Keratinocyte (primary cell): ENCODE results near the gene PTPRD. TPM values are rescaled to one million over a fixed set of nuclear protein-coding genes. Genes with fewer than 3 reads are reported as not detected.

Experiments
- DNase-seq: peaks from one replicate; pipeline ENCODE4 v3.0.0-alpha.2; 2011; ENCODE audit warnings: low read depth, missing footprints, low spot score
- FAIRE-seq: peaks from 2 replicates; lab custom pipeline; 2011; peaks lifted over from hg19 to GRCh38; lab: Jason Lieb, UNC
- H2AFZ ChIP-seq: 2 replicates; pipeline ENCODE4 v1.6.0; 2012; ENCODE audit warnings: low read length, control low read depth, inconsistent platforms; ENCODE audit not compliant: control insufficient read depth
- H3K27ac ChIP-seq: 2 replicates; pipeline ENCODE4 v1.5.1; 2011; ENCODE audit warnings: low read length; ENCODE audit not compliant: control insufficient read depth, insufficient read depth
- H3K27me3 ChIP-seq: 3 replicates; pipeline ENCODE4 v1.6.0; 2011; ENCODE audit warnings: low read length; ENCODE audit not compliant: control insufficient read depth, insufficient read depth; ENCODE audit errors: extremely low read depth
- H3K36me3 ChIP-seq, 2 experiments: 2 replicates in 1 of 2; 3 replicates in 1 of 2; pipeline ENCODE4 v1.5.1; 2011; ENCODE audit warnings: low read length in 2 of 2, mild to moderate bottlenecking in 1 of 2; ENCODE audit not compliant: control insufficient read depth in 2 of 2, insufficient read depth in 2 of 2; ENCODE audit errors: extremely low read depth in 1 of 2
- H3K4me1 ChIP-seq: 3 replicates; pipeline ENCODE4 v1.5.1; 2011; ENCODE audit warnings: low read length; ENCODE audit not compliant: control insufficient read depth, insufficient read depth; ENCODE audit errors: extremely low read depth
- H3K4me2 ChIP-seq: 3 replicates; pipeline ENCODE4 v1.6.0; 2011; ENCODE audit warnings: low read depth, low read length; ENCODE audit not compliant: control insufficient read depth, insufficient read depth; ENCODE audit errors: extremely low read depth
- H3K4me3 ChIP-seq, 3 experiments: fragments of 200-600 bp in 1 of 3; sonication (generic) in 1 of 3; 2 replicates in 2 of 3; 3 replicates in 1 of 3; pipeline ENCODE4 v1.5.1; 2011 to 2016; ENCODE audit warnings: low read length in 3 of 3, mild to moderate bottlenecking in 3 of 3, control low read depth in 2 of 3, inconsistent platforms in 1 of 3, low read depth in 1 of 3, mixed read lengths in 1 of 3, mixed run types in 1 of 3, moderate library complexity in 1 of 3; ENCODE audit not compliant: control insufficient read depth in 2 of 3, insufficient read depth in 2 of 3; ENCODE audit errors: extremely low read depth in 1 of 3
- H3K79me2 ChIP-seq: 2 replicates; pipeline ENCODE4 v1.6.0; 2012; ENCODE audit warnings: low read length; ENCODE audit not compliant: control insufficient read depth, insufficient read depth
- H3K9ac ChIP-seq: 3 replicates; pipeline ENCODE4 v1.6.0; 2011; ENCODE audit warnings: low read length; ENCODE audit not compliant: control insufficient read depth, insufficient read depth; ENCODE audit errors: extremely low read depth
- H3K9me1 ChIP-seq: 3 replicates; pipeline ENCODE4 v1.6.0; 2011; ENCODE audit warnings: low read length; ENCODE audit not compliant: control insufficient read depth, insufficient read depth; ENCODE audit errors: extremely low read depth
- H3K9me3 ChIP-seq: 2 replicates; pipeline ENCODE4 v1.5.1; 2012; ENCODE audit warnings: low read depth, low read length; ENCODE audit not compliant: control insufficient read depth
- H4K20me1 ChIP-seq: 3 replicates; pipeline ENCODE4 v1.6.0; 2011; ENCODE audit warnings: low read length; ENCODE audit not compliant: control insufficient read depth, insufficient read depth; ENCODE audit errors: extremely low read depth
- EZH2 ChIP-seq: IDR thresholded peaks from one replicate; pipeline ENCODE4 v1.6.1; 2012; ENCODE audit warnings: inconsistent platforms, mild to moderate bottlenecking, low read length, moderate library complexity
- dilution Hi-C: fragments of 300-500 bp; cut with MboI; formaldehyde crosslinking; loops from one replicate; pipeline ENCODE4 v1.7.0; 2020; ENCODE audit warnings: low sequenced_read_pairs; ENCODE audit not compliant: extremely low pct_ligation_motif_present
- polyA plus RNA-seq, 5 experiments: library from polyadenylated mRNA; depleted of rRNA in 3 of 5; stranded (reverse) in 3 of 5; stranded (forward) in 1 of 5; unstranded in 1 of 5; fragments of >200 nt; gene quantifications; 1 replicate in 1 of 5; 2 replicates in 3 of 5; 3 replicates in 1 of 5; pipeline versions ENCODE4 v1.2.1 to v1.2.3, GENCODE V29; 2011 to 2012; ENCODE audit warnings: missing spikeins in 2 of 5, low read depth in 1 of 5, low replicate concordance in 1 of 5
- TF ChIP-seq, protein P1 (sequence below), 3 experiments: IDR thresholded peaks in 1 of 3; conservative IDR thresholded peaks in 1 of 3; optimal IDR thresholded peaks in 1 of 3; 2 replicates in 2 of 3; 3 replicates in 1 of 3; pipeline versions ENCODE3 to v1.5.1; 2011; ENCODE audit warnings: low read length in 3 of 3, mild to moderate bottlenecking in 3 of 3, moderate library complexity in 2 of 3, control low read depth in 1 of 3, inconsistent platforms in 1 of 3; ENCODE audit not compliant: insufficient read depth in 2 of 3; ENCODE audit errors: extremely low read depth in 1 of 3

The PTPRD gene
- polyA plus RNA-seq, 1 donor (not counting 4 experiments of a cell fraction or from before 2014, with no cell fraction given): 0.10 TPM

- no peaks in the 10 kb centered on the region for H3K79me2 ChIP-seq
- H3K4me1 ChIP-seq: no peaks in the 10 kb centered on the region
- no peak overlapping the region for H2AFZ ChIP-seq
- TF ChIP-seq, protein P1, sequence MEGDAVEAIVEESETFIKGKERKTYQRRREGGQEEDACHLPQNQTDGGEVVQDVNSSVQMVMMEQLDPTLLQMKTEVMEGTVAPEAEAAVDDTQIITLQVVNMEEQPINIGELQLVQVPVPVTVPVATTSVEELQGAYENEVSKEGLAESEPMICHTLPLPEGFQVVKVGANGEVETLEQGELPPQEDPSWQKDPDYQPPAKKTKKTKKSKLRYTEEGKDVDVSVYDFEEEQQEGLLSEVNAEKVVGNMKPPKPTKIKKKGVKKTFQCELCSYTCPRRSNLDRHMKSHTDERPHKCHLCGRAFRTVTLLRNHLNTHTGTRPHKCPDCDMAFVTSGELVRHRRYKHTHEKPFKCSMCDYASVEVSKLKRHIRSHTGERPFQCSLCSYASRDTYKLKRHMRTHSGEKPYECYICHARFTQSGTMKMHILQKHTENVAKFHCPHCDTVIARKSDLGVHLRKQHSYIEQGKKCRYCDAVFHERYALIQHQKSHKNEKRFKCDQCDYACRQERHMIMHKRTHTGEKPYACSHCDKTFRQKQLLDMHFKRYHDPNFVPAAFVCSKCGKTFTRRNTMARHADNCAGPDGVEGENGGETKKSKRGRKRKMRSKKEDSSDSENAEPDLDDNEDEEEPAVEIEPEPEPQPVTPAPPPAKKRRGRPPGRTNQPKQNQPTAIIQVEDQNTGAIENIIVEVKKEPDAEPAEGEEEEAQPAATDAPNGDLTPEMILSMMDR (optimal IDR thresholded peaks at IDR 0.05 in 1 of 3, IDR thresholded peaks at IDR 0.05 in 1 of 3, conservative IDR thresholded peaks at IDR 0.05 in 1 of 3; ENCODE audit: extremely low read depth in 1 of 3, insufficient read depth in 2 of 3, low read length in 3 of 3): no peak
- no peak for TF ChIP-seq EZH2
- H3K4me3 ChIP-seq: no peak overlapping the region
- no peaks in the 10 kb centered on the region for H3K27me3 ChIP-seq
- no peak overlapping the region for H3K27ac ChIP-seq
- DNase-seq (no peak), FAIRE-seq (no peak)
- H3K36me3 ChIP-seq: no peaks in the 10 kb centered on the region
- no peaks in the 10 kb centered on the region for H3K9me1 ChIP-seq
- H4K20me1 ChIP-seq: no peaks in the 10 kb centered on the region
- dilution Hi-C loops: no loop called here
- no peaks in the 10 kb centered on the region for H3K9me3 ChIP-seq
- H3K9ac ChIP-seq: no peak overlapping the region
- no peak overlapping the region for H3K4me2 ChIP-seq
These were observed 666.8 kb downstream of the PTPRD start for GRCh38 chr9:9945966-9946365.

DNA sequence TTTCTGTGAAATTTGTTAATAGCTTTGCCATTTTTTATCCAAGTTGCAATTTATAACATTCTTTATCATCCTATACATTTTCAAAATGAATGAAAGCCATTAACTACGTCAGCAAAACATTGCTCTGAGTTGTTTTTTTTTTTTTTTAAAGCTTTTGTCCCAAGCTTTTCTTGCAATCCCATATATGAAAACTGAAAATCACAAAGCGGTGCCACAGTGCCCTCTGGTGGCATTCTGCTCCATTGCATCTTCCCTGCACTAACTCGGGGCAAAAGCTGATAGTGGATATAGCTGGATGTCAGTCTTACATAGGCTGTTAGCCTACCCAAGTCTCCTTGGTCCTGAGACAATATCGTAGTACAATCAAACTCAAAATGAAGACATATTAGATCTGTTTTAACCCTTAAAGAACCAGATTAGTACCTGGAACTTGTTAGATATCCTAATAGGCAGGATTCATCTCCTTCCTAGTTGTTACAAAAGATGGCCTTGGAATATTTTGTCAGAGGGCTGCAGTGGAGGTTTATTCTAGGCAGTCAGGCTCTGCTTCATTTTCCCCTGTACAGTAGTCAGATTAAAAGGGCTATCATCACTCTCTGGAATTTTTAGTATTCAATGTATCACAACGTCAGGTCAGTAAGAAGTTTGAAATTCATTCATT, 669.9 kb downstream of the PTPRD start:
- peak; percentile 29 for FAIRE-seq
- dilution Hi-C loops: no loop called here

More for the DNA sequence above, 669.9 kb downstream of the PTPRD start:
- Histone ChIP-seq H3K79me2 (no peaks in the 10 kb centered on the region), H3K36me3 (no peaks in the 10 kb centered on the region), H3K9ac (no peak overlapping the region), H2AFZ (no peak overlapping the region), H3K4me3 (no peak overlapping the region), H3K4me1 (no peaks in the 10 kb centered on the region), H3K9me1 (no peaks in the 10 kb centered on the region), H3K9me3 (no peaks in the 10 kb centered on the region), H3K27me3 (no peaks in the 10 kb centered on the region), H3K27ac (no peak overlapping the region), H4K20me1 (no peaks in the 10 kb centered on the region), H3K4me2 (no peak overlapping the region)
- DNase-seq: no peak
- TF ChIP-seq, protein P1 (optimal IDR thresholded peaks at IDR 0.05 in 1 of 3, IDR thresholded peaks at IDR 0.05 in 1 of 3, conservative IDR thresholded peaks at IDR 0.05 in 1 of 3; ENCODE audit: extremely low read depth in 1 of 3, insufficient read depth in 2 of 3, low read length in 3 of 3): peak; percentile 87 to 88 (median 87)
- no peak for TF ChIP-seq EZH2
